WTC11 (cell line): Measurements from ENCODE around the gene BHMT2. TPM values are rescaled to one million over a fixed set of nuclear protein-coding genes. Genes with fewer than 3 reads are reported as not detected.
A peak's percentile ranks its signal among the peaks of the same experiment; 100 is the strongest.

ENCODE experiments used
- ATAC-seq: fragments of 200-7000 bp; cut with Tn5 transposase; 2 replicates; pipeline ENCODE4 v1.10.0; 2021; ENCODE audit warnings: mild to moderate bottlenecking, moderate library complexity
- CTCF ChIA-PET: fragments of 300-600 bp; sonication (Branson Sonifier 250); formaldehyde crosslinking; loops from one replicate; lab custom pipeline; 2021; ENCODE audit warnings: antibody characterized with exemption; lab: Charles Lee
- POLR2A ChIA-PET: fragments of 350-600 bp; sonication (Branson Sonifier 250); formaldehyde crosslinking; loops from one replicate; lab custom pipeline; 2021; ENCODE audit warnings: antibody characterized with exemption; lab: Charles Lee
- DNase-seq: peaks from one replicate; pipeline ENCODE4 v3.0.0; 2021; ENCODE audit warnings: low spot score
- H3K27ac Mint-ChIP-seq: 2 replicates; pipeline ENCODE4 v1.8.0; 2021; ENCODE audit warnings: mixed read lengths
- H3K27me3 Mint-ChIP-seq: 2 replicates; pipeline ENCODE4 v1.8.0; 2021; ENCODE audit warnings: low read depth, mild to moderate bottlenecking, moderate library complexity, mixed read lengths
- H3K36me3 Mint-ChIP-seq: 2 replicates; pipeline ENCODE4 v1.8.0; 2021; ENCODE audit warnings: mixed read lengths
- H3K4me1 Mint-ChIP-seq: 2 replicates; pipeline ENCODE4 v1.8.0; 2022; ENCODE audit warnings: mixed read lengths
- H3K4me3 Mint-ChIP-seq: 2 replicates; pipeline ENCODE4 v1.8.0; 2021; ENCODE audit warnings: mild to moderate bottlenecking, moderate library complexity, mixed read lengths
- H3K9me3 Mint-ChIP-seq: 2 replicates; pipeline ENCODE4 v1.8.0; 2021; ENCODE audit warnings: mixed read lengths
- AFF4 ChIP-seq: sonication (generic); formaldehyde crosslinking; IDR thresholded peaks from 2 replicates; pipeline ENCODE4 v1.8.1; 2023; ENCODE audit warnings: mild to moderate bottlenecking, missing genetic modification reagents, borderline replicate concordance
- CTCF ChIP-seq: fragments of 200-600 bp; IDR thresholded peaks from 2 replicates; pipeline ENCODE4 v1.8.0; 2022; ENCODE audit warnings: antibody characterized with exemption
- MLX ChIP-seq: sonication (generic); formaldehyde crosslinking; IDR thresholded peaks from 2 replicates; pipeline ENCODE4 v1.8.1; 2023; ENCODE audit warnings: mild to moderate bottlenecking, missing genetic modification reagents, moderate library complexity
- MYBL2 ChIP-seq: sonication (generic); formaldehyde crosslinking; IDR thresholded peaks from 2 replicates; pipeline ENCODE4 v1.8.1; 2023; ENCODE audit warnings: mild to moderate bottlenecking, moderate library complexity, missing genetic modification reagents
- PREB ChIP-seq: sonication (generic); formaldehyde crosslinking; IDR thresholded peaks from 2 replicates; pipeline ENCODE4 v1.8.1; 2022; ENCODE audit warnings: mild to moderate bottlenecking, missing genetic modification reagents, moderate library complexity, borderline replicate concordance
- STAT6 ChIP-seq: sonication (generic); formaldehyde crosslinking; conservative IDR thresholded peaks from 2 replicates; pipeline ENCODE4 v1.8.1; 2023; ENCODE audit warnings: mild to moderate bottlenecking, low read depth, missing genetic modification reagents, moderate library complexity
- TEAD1 ChIP-seq: sonication (generic); formaldehyde crosslinking; IDR thresholded peaks from 2 replicates; pipeline ENCODE4 v1.8.0; 2022; ENCODE audit warnings: mild to moderate bottlenecking, missing genetic modification reagents
- ZNF138 ChIP-seq: sonication (generic); formaldehyde crosslinking; conservative IDR thresholded peaks from 2 replicates; pipeline ENCODE4 v1.8.1; 2022; ENCODE audit warnings: mild to moderate bottlenecking, moderate library complexity, missing genetic modification reagents
- ZNF219 ChIP-seq: sonication (generic); formaldehyde crosslinking; IDR thresholded peaks from 2 replicates; pipeline ENCODE4 v1.8.0; 2023; ENCODE audit warnings: missing genetic modification reagents, mild to moderate bottlenecking, borderline replicate concordance
- ZNF232 ChIP-seq: sonication (generic); formaldehyde crosslinking; IDR thresholded peaks from 2 replicates; pipeline ENCODE4 v1.8.0; 2022; ENCODE audit warnings: mild to moderate bottlenecking, missing genetic modification reagents
- total RNA-seq: library from RNA; stranded (reverse); gene quantifications from 3 replicates; pipeline ENCODE4 v1.2.3, GENCODE V29; 2021

Gene BHMT2
- total RNA-seq, 1 experiment from 2014 or later, result 0.11 TPM

GRCh38 chr5:79108086-79108485 is 38.5 kb downstream of the BHMT2 start (continued):
- TF ChIP-seq MLX (CRISPR knock-in tag), result no peak

GRCh38 chr5:79108792-79109191 is 39.2 kb downstream of the BHMT2 start:
- H3K4me3 Mint-ChIP-seq, result no peak overlapping the region
- no peaks in the 10 kb centered on the region for H3K36me3 Mint-ChIP-seq
- ChIA-PET CTCF (interaction anchor here (1.2 to 1.6 kb wide), 4 partner anchors 24 to 210 kb away, joined by 5 to 15 read pairs (median 11); no protein-coding TSS in a partner anchor), POLR2A (no interaction called here)
- ATAC-seq (no peak), DNase-seq (no peak)
- TF ChIP-seq STAT6 (CRISPR knock-in tag), result no peak
- H3K27me3 Mint-ChIP-seq, result peaks cover 40% of the 10 kb centered on the region
- peaks cover 8% of the 10 kb centered on the region; the same call in 1 of the 2 replicates for H3K4me1 Mint-ChIP-seq
- H3K9me3 Mint-ChIP-seq, result no peaks in the 10 kb centered on the region
- no peak overlapping the region for H3K27ac Mint-ChIP-seq

GRCh38 chr5:79109527-79110492 is 40.2 kb downstream of the BHMT2 start:
- ATAC-seq (peak; percentile 71), DNase-seq (peak; percentile 64)
- no peak overlapping the region for H3K27ac Mint-ChIP-seq
- TF ChIP-seq MYBL2 (no peak), ZNF138 (no peak), PREB (CRISPR knock-in tag) (no peak), CTCF (peak; percentile 52; the same call in 1 of the 2 replicates), ZNF219 (no peak), AFF4 (CRISPR knock-in tag) (no peak), ZNF232 (CRISPR knock-in tag) (no peak), TEAD1 (CRISPR knock-in tag) (no peak)
- H3K9me3 Mint-ChIP-seq, result no peaks in the 10 kb centered on the region
- H3K36me3 Mint-ChIP-seq, result no peaks in the 10 kb centered on the region
- H3K4me3 Mint-ChIP-seq, result no peak overlapping the region
- H3K27me3 Mint-ChIP-seq, result peaks cover 47% of the 10 kb centered on the region
- ChIA-PET CTCF (interaction anchor here (0.5 to 1.6 kb wide), 5 partner anchors 23 to 499 kb away, joined by 3 to 15 read pairs (median 10); no protein-coding TSS in a partner anchor), POLR2A (no interaction called here)
- H3K4me1 Mint-ChIP-seq, result peaks cover 8% of the 10 kb centered on the region; the same call in 1 of the 2 replicates
